HEK293 (cell line): Measurements from ENCODE around the gene CCDC38.

ENCODE experiments used
- FEZF1 ChIP-seq: fragments of 450-650 bp; formaldehyde crosslinking; IDR thresholded peaks from 2 replicates; pipeline ENCODE4 v1.5.1; 2016; ENCODE audit warnings: missing biosample characterization, missing genetic modification characterization
- KLF1 ChIP-seq: fragments of 450-650 bp; formaldehyde crosslinking; IDR thresholded peaks from 2 replicates; pipeline ENCODE4 v1.5.1; 2016; ENCODE audit warnings: missing biosample characterization, missing genetic modification characterization
- KLF17 ChIP-seq: fragments of 450-650 bp; formaldehyde crosslinking; IDR thresholded peaks from 2 replicates; pipeline ENCODE4 v1.5.1; 2016; ENCODE audit warnings: missing biosample characterization, missing genetic modification characterization
- MYNN ChIP-seq: fragments of 450-650 bp; formaldehyde crosslinking; IDR thresholded peaks from 2 replicates; pipeline ENCODE4 v1.5.1; 2016; ENCODE audit warnings: missing biosample characterization, missing genetic modification characterization, borderline replicate concordance
- SP3 ChIP-seq: fragments of 450-650 bp; formaldehyde crosslinking; IDR thresholded peaks from 2 replicates; pipeline ENCODE4 v1.5.1; 2016; ENCODE audit warnings: missing biosample characterization, missing genetic modification characterization
- TCF7L2 ChIP-seq: IDR thresholded peaks from 2 replicates; pipeline ENCODE4 v1.6.1; 2011; ENCODE audit warnings: low read depth, mild to moderate bottlenecking, inconsistent platforms, low read length, moderate library complexity, borderline replicate concordance
- ZBTB6 ChIP-seq: fragments of 450-650 bp; formaldehyde crosslinking; IDR thresholded peaks from 2 replicates; pipeline ENCODE4 v1.5.1; 2017; ENCODE audit warnings: missing biosample characterization, missing genetic modification characterization
- ZIC2 ChIP-seq: fragments of 450-650 bp; formaldehyde crosslinking; IDR thresholded peaks from 2 replicates; pipeline ENCODE4 v1.5.1; 2016; ENCODE audit warnings: missing biosample characterization, missing genetic modification characterization
- ZNF112 ChIP-seq: fragments of 450-650 bp; formaldehyde crosslinking; IDR thresholded peaks from 2 replicates; pipeline ENCODE4 v1.5.0; 2017; ENCODE audit warnings: missing biosample characterization, missing genetic modification characterization
- ZNF174 ChIP-seq: fragments of 450-650 bp; formaldehyde crosslinking; IDR thresholded peaks from 2 replicates; pipeline ENCODE4 v1.5.0; 2017; ENCODE audit warnings: missing biosample characterization, mild to moderate bottlenecking, missing genetic modification characterization
- ZNF211 ChIP-seq: fragments of 450-650 bp; formaldehyde crosslinking; IDR thresholded peaks from 2 replicates; pipeline ENCODE4 v1.5.1; 2016; ENCODE audit warnings: low read depth, missing biosample characterization, missing genetic modification characterization
- ZNF274 ChIP-seq, 2 experiments: fragments of 200-500 bp in 1 of 2; fragments of 450-650 bp in 1 of 2; sonication (Bioruptor generic) in 1 of 2; formaldehyde crosslinking in 1 of 2; IDR thresholded peaks; 2 replicates each; pipeline versions ENCODE4 v1.5.1 to v1.6.1; 2014 to 2016; ENCODE audit warnings: borderline replicate concordance in 1 of 2, inconsistent platforms in 1 of 2, low read length in 1 of 2, missing biosample characterization in 1 of 2, missing genetic modification characterization in 1 of 2
- ZNF280D ChIP-seq: fragments of 450-650 bp; formaldehyde crosslinking; IDR thresholded peaks from 2 replicates; pipeline ENCODE4 v1.5.1; 2016; ENCODE audit warnings: missing biosample characterization, missing genetic modification characterization
- ZNF311 ChIP-seq: fragments of 450-650 bp; formaldehyde crosslinking; IDR thresholded peaks from 2 replicates; pipeline ENCODE4 v1.5.1; 2017; ENCODE audit warnings: missing biosample characterization, missing genetic modification characterization, borderline replicate concordance
- ZNF324 ChIP-seq: fragments of 450-650 bp; formaldehyde crosslinking; IDR thresholded peaks from 2 replicates; pipeline ENCODE4 v1.5.1; 2016; ENCODE audit warnings: missing biosample characterization, missing genetic modification characterization
- ZNF341 ChIP-seq: fragments of 450-650 bp; formaldehyde crosslinking; IDR thresholded peaks from 2 replicates; pipeline ENCODE4; 2016; ENCODE audit warnings: low read depth, missing biosample characterization, missing genetic modification characterization
- ZNF362 ChIP-seq: fragments of 450-650 bp; formaldehyde crosslinking; IDR thresholded peaks from 2 replicates; pipeline ENCODE4 v1.5.1; 2016; ENCODE audit warnings: missing biosample characterization, missing genetic modification characterization
- ZNF600 ChIP-seq: fragments of 450-650 bp; formaldehyde crosslinking; IDR thresholded peaks from 2 replicates; pipeline ENCODE4 v1.5.1; 2016; ENCODE audit warnings: missing biosample characterization, missing genetic modification characterization
- ZNF623 ChIP-seq: fragments of 450-650 bp; formaldehyde crosslinking; IDR thresholded peaks from 2 replicates; pipeline ENCODE4 v1.5.1; 2016; ENCODE audit warnings: missing biosample characterization, missing genetic modification characterization
- ZNF629 ChIP-seq: fragments of 450-650 bp; formaldehyde crosslinking; IDR thresholded peaks from 2 replicates; pipeline ENCODE4 v1.5.1; 2017; ENCODE audit warnings: missing biosample characterization, missing genetic modification characterization
- ZNF639 ChIP-seq: fragments of 450-650 bp; formaldehyde crosslinking; IDR thresholded peaks from 2 replicates; pipeline ENCODE4 v1.5.1; 2016; ENCODE audit warnings: missing biosample characterization, missing genetic modification characterization
- ZNF645 ChIP-seq: fragments of 450-650 bp; formaldehyde crosslinking; IDR thresholded peaks from 2 replicates; pipeline ENCODE4; 2016; ENCODE audit warnings: missing biosample characterization, missing genetic modification characterization
- ZNF692 ChIP-seq: fragments of 450-650 bp; formaldehyde crosslinking; IDR thresholded peaks from 2 replicates; pipeline ENCODE4 v1.5.1; 2016; ENCODE audit warnings: missing biosample characterization, missing genetic modification characterization
- ZNF768 ChIP-seq: fragments of 450-650 bp; formaldehyde crosslinking; IDR thresholded peaks from 2 replicates; pipeline ENCODE4 v1.5.1; 2018; ENCODE audit warnings: missing biosample characterization, mild to moderate bottlenecking, missing genetic modification characterization
- ZNF777 ChIP-seq: fragments of 450-650 bp; formaldehyde crosslinking; IDR thresholded peaks from 2 replicates; pipeline ENCODE4 v1.5.1; 2017; ENCODE audit warnings: missing biosample characterization, missing genetic modification characterization, borderline replicate concordance
- ZNF830 ChIP-seq: fragments of 450-650 bp; IDR thresholded peaks from 2 replicates; pipeline ENCODE4 v1.5.0; 2018; ENCODE audit warnings: missing biosample characterization, missing genetic modification characterization, low read depth, mild to moderate bottlenecking, moderate library complexity

The CCDC38 gene

GRCh38 chr12:95858451-95859343 lies 83.7 kb downstream of the CCDC38 start, which contains the start of gene SNRPF (continued):
- TF ChIP-seq ZNF600 (tag by site-specific recombination) (0 out of 2 replicates have a peak, but pooled peaks have one; percentile 5), ZBTB6 (no peak), SP3 (tag by site-specific recombination) (peak; percentile 44), ZNF830 (tag by site-specific recombination) (no peak), ZNF629 (tag by site-specific recombination) (peak; percentile 46), ZNF768 (tag by site-specific recombination) (no peak), ZNF274 (IDR thresholded peaks at IDR 0.05; ENCODE audit: low read length) (no peak), ZNF274 (tag by site-specific recombination; IDR thresholded peaks at IDR 0.05; ENCODE audit: borderline replicate concordance) (no peak), MYNN (tag by site-specific recombination) (no peak), ZNF280D (no peak), ZNF692 (peak; percentile 65), ZNF112 (tag by site-specific recombination) (no peak), FEZF1 (tag by site-specific recombination) (no peak), ZNF311 (tag by site-specific recombination) (no peak), ZNF362 (tag by site-specific recombination) (no peak), TCF7L2 (no peak), ZNF174 (tag by site-specific recombination) (no peak), ZNF211 (no peak), KLF17 (tag by site-specific recombination) (no peak; the same call in 1 of the 2 replicates), ZNF645 (no peak), ZNF623 (tag by site-specific recombination) (no peak), ZNF639 (peak; percentile 90), ZNF341 (tag by site-specific recombination) (no peak), ZNF324 (tag by site-specific recombination) (peak; percentile 82), ZNF777 (tag by site-specific recombination) (no peak), KLF1 (tag by site-specific recombination) (no peak), ZIC2 (tag by site-specific recombination) (no peak)
